Measurements from ENCODE around the gene APC2. TPM values are rescaled to one million over a fixed set of nuclear protein-coding genes. Genes with fewer than 3 reads are reported as not detected.

The APC2 gene, protein sequence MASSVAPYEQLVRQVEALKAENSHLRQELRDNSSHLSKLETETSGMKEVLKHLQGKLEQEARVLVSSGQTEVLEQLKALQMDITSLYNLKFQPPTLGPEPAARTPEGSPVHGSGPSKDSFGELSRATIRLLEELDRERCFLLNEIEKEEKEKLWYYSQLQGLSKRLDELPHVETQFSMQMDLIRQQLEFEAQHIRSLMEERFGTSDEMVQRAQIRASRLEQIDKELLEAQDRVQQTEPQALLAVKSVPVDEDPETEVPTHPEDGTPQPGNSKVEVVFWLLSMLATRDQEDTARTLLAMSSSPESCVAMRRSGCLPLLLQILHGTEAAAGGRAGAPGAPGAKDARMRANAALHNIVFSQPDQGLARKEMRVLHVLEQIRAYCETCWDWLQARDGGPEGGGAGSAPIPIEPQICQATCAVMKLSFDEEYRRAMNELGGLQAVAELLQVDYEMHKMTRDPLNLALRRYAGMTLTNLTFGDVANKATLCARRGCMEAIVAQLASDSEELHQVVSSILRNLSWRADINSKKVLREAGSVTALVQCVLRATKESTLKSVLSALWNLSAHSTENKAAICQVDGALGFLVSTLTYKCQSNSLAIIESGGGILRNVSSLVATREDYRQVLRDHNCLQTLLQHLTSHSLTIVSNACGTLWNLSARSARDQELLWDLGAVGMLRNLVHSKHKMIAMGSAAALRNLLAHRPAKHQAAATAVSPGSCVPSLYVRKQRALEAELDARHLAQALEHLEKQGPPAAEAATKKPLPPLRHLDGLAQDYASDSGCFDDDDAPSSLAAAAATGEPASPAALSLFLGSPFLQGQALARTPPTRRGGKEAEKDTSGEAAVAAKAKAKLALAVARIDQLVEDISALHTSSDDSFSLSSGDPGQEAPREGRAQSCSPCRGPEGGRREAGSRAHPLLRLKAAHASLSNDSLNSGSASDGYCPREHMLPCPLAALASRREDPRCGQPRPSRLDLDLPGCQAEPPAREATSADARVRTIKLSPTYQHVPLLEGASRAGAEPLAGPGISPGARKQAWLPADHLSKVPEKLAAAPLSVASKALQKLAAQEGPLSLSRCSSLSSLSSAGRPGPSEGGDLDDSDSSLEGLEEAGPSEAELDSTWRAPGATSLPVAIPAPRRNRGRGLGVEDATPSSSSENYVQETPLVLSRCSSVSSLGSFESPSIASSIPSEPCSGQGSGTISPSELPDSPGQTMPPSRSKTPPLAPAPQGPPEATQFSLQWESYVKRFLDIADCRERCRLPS (N-terminal part only)
- total RNA-seq (2014; rRNA removed) (0.29 and 1.4 TPM in 2 replicates), Bru-seq, nascent RNA (percentile 7 among the genes with signal in this experiment), BruChase-seq, experiment 1, labeled RNA remaining after a 6-hour chase (percentile 23 among the genes with signal in this experiment), BruChase-seq, experiment 2, labeled RNA remaining after a 2-hour chase (percentile 19 among the genes with signal in this experiment)
- long read RNA-seq, partial matches to known transcripts, result 1 of 19 reads
- long read RNA-seq, other reads (novel, unspliced or antisense), result 18 of 19 reads

DNA sequence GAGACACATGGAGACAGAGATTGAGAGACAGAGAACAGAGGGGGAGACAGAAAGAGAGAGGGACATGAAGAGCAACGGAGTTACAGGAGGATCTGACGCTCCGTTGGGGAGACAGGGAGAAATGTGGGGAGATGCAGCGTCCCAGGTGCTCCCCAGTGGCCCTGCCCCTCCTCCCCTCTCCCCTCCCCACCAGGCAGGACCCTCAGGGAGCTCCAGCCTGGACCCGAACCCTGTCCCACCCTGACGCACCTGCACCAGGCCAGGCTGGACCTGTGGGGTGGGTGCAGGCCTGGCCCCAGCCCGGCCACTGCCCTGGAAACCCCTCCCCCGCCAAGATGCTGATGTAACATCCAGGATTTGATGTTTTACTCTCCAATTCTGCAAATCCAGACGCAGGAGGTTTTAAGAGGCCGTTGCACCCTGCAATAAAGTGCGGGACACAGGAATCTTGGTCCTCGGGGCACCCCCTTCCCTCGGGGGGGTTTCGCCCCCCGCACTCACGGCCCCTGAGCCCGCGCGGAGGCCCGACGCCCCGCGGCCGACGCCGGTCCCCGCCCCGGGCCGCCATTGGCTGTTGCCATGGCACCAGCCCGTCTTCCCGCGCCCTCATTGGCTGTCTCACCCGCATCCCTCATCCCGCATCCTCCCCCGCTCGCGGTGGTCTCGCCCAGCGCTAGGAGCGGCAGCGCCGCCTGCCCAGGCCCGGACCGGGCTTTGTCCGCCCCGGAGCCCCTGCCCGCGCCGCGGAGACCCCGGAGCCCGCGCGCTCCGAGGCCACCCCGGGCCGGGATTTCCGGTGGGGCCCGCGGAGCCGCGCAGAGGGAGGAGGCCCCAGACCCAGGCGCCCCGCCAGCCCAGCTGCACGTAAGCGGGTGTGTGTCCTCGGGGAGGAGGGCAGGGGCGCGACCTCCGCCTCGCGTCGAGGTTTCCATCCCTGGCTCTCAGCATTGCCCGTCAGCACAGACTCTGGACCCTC is at the start of gene APC2:
Gene APC2 (plus strand): TSS at position 655 of the 976 bp plus-strand sequence. CDS start 2,881 bp downstream, outside the sequence.
- Histone ChIP-seq H3K9ac (ENCODE audit: low read length) (no peak within 1 kb of the TSS), H3K27me3 (ENCODE audit: low read length) (peaks cover 15% of the 10 kb centered on the region), H3K36me3 (ENCODE audit: low read depth, low read length) (no peaks in the 10 kb centered on the region), H3K9me2 (replicated peaks; ENCODE audit: low read length) (no peaks in the 10 kb centered on the region), H3K79me2 (ENCODE audit: low read length) (no peaks in the 10 kb centered on the region), H4K20me1 (ENCODE audit: low read length) (no peaks in the 10 kb centered on the region), H3F3A (ENCODE audit: low read length, unreplicated experiment) (no peaks in the 10 kb centered on the region), H3K4me1 (ENCODE audit: insufficient read depth, low read length) (0 out of 2 replicates have a peak, but pooled peaks cover 4% of the 10 kb centered on the region), H3K4me2 (ENCODE audit: low read length) (no peak within 1 kb of the TSS), H2AFZ (ENCODE audit: low read length) (no peak within 1 kb of the TSS), H3K9me3 (ENCODE audit: low read length) (no peaks in the 10 kb centered on the region), H3K4me3 (ENCODE audit: low read length) (no peak within 1 kb of the TSS), H3K27ac (ENCODE audit: low read length) (no peak within 1 kb of the TSS)
- CTCF ChIA-PET, result no interaction called here
- ATAC-seq, result no peak
- TF ChIP-seq EZH2phosphoT487 (IDR thresholded peaks at IDR 0.05; ENCODE audit: borderline replicate concordance, low read length), result no peak
- TF ChIP-seq EZH2 (IDR thresholded peaks at IDR 0.05; ENCODE audit: low read length, unreplicated experiment), result no peak
- TF ChIP-seq, protein P1, sequence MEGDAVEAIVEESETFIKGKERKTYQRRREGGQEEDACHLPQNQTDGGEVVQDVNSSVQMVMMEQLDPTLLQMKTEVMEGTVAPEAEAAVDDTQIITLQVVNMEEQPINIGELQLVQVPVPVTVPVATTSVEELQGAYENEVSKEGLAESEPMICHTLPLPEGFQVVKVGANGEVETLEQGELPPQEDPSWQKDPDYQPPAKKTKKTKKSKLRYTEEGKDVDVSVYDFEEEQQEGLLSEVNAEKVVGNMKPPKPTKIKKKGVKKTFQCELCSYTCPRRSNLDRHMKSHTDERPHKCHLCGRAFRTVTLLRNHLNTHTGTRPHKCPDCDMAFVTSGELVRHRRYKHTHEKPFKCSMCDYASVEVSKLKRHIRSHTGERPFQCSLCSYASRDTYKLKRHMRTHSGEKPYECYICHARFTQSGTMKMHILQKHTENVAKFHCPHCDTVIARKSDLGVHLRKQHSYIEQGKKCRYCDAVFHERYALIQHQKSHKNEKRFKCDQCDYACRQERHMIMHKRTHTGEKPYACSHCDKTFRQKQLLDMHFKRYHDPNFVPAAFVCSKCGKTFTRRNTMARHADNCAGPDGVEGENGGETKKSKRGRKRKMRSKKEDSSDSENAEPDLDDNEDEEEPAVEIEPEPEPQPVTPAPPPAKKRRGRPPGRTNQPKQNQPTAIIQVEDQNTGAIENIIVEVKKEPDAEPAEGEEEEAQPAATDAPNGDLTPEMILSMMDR (conservative IDR thresholded peaks at IDR 0.05; ENCODE audit: low read depth, low read length), result no peak
- intact Hi-C loops (cut with micrococcal nuclease), result no loop called here
- DNase-seq, result no peak
- POLR2A ChIA-PET (ENCODE audit: unreplicated experiment), result no interaction called here
- BruUV-seq (replicated peaks), result no TSS peak

DNA sequence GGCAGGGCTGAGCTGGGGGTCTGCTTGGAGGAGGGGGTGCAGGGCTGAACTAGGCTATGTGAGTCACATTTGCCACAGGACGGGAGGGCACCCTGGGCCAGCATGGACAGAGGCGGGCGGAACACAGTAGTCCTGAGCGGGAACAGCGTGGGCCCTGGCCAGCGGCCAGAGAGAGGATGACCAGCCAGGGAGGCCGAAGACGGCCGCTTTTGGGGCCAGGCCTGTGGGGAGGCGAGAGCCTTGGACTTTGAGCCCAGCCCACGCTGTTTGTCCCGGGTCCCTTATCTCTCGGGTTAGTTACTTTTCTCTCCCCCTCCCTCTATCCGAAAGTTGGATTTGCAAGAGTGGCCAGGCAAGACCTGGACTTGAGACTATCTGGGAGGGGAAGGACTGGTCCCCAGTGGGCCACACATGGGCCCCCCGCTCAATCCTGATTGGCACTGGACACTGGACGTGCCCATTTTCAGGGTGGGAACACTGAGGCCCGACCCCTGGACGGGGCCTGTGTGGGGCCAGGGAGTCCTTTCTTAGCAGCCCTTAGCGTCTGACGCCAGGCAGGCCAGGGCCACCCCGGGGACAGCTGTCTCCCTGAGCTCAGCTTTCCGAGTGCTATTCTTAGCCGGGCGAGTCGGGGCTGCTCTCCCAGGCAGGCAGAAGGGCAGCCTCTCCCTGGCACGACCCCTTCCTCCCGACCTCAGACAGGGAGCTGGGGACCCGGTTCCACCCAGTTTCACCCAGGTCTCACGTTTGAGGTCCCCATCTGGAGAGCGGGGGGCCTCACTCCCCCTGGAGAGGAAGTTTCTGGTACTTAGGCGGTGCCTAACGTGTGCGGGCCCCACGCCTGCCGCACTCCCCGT is 49.4 kb upstream of the APC2 start:
- no peaks in the 10 kb centered on the region for H3K27me3 ChIP-seq (ENCODE audit: low read length)
- no peaks in the 10 kb centered on the region for H3K9me2 ChIP-seq (replicated peaks; ENCODE audit: low read length)
- peak overlapping the region; percentile 63 for H3K9ac ChIP-seq (ENCODE audit: low read length)
- ChIA-PET CTCF (no interaction called here), POLR2A (ENCODE audit: unreplicated experiment) (interaction anchor here (0.5 kb wide), 1 partner anchor 428 kb away, joined by 18 read pairs; no protein-coding TSS in a partner anchor)
- no peak overlapping the region for H3K27ac ChIP-seq (ENCODE audit: low read length)
- BruUV-seq (replicated peaks), result no TSS peak
- DNase-seq (no peak), ATAC-seq (peak; percentile 42)
- TF ChIP-seq, protein P1 (conservative IDR thresholded peaks at IDR 0.05; ENCODE audit: low read depth, low read length), result no peak
- TF ChIP-seq EZH2phosphoT487 (IDR thresholded peaks at IDR 0.05; ENCODE audit: borderline replicate concordance, low read length) (no peak), EZH2 (IDR thresholded peaks at IDR 0.05; ENCODE audit: low read length, unreplicated experiment) (no peak)
- no peaks in the 10 kb centered on the region for H3F3A ChIP-seq (ENCODE audit: low read length, unreplicated experiment)
- peak overlapping the region; percentile 96 for H3K4me2 ChIP-seq (ENCODE audit: low read length)
- H3K9me3 ChIP-seq (ENCODE audit: low read length), result no peaks in the 10 kb centered on the region
- H3K79me2 ChIP-seq (ENCODE audit: low read length), result peaks cover 11% of the 10 kb centered on the region
- intact Hi-C loops (cut with micrococcal nuclease), result no loop called here
- no peaks in the 10 kb centered on the region for H3K36me3 ChIP-seq (ENCODE audit: low read depth, low read length)
- H4K20me1 ChIP-seq (ENCODE audit: low read length), result no peaks in the 10 kb centered on the region
- peak overlapping the region; percentile 78 for H2AFZ ChIP-seq (ENCODE audit: low read length)
- H3K4me1 ChIP-seq (ENCODE audit: insufficient read depth, low read length), result no peaks in the 10 kb centered on the region
- peak overlapping the region; percentile 82 for H3K4me3 ChIP-seq (ENCODE audit: low read length)

All from PC-3 (cell line).